HL-60 (cell line): ENCODE measurements around the gene DIP2A.

ENCODE experiments used
- CTCF ChIP-seq: IDR thresholded peaks from one replicate; pipeline ENCODE4 v1.5.1; 2011; ENCODE audit warnings: low read length, control low read depth, inconsistent platforms; ENCODE audit not compliant: insufficient read depth
- GABPA ChIP-seq: IDR thresholded peaks from 2 replicates; pipeline ENCODE4 v1.6.1; 2012; ENCODE audit warnings: low read depth
- TF ChIP-seq, protein P1 (sequence below): IDR thresholded peaks from 2 replicates; pipeline ENCODE4 v1.6.1; 2012; ENCODE audit warnings: low read depth; ENCODE audit not compliant: insufficient replicate concordance

DNA sequence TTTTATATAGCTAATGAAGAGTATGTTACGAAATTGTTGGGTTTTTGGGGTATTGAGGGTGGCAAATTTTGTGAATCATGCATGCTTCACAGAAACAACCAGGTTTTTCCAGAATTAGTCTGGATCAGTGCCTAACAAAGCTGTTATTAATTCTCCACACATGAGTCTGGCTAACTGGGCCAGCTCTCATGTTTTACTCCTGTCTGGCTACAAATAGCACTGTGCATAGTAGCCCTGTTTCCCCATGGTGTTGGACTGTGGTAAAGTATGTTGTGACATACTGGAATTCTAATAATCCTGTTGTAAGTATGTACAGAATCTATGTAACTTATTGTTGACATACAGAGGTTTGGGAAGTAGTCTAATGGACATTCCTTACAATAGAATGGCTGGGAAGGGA lies 110.4 kb downstream of the DIP2A start:
- TF ChIP-seq CTCF (no peak), GABPA (no peak)
- TF ChIP-seq, protein P1, sequence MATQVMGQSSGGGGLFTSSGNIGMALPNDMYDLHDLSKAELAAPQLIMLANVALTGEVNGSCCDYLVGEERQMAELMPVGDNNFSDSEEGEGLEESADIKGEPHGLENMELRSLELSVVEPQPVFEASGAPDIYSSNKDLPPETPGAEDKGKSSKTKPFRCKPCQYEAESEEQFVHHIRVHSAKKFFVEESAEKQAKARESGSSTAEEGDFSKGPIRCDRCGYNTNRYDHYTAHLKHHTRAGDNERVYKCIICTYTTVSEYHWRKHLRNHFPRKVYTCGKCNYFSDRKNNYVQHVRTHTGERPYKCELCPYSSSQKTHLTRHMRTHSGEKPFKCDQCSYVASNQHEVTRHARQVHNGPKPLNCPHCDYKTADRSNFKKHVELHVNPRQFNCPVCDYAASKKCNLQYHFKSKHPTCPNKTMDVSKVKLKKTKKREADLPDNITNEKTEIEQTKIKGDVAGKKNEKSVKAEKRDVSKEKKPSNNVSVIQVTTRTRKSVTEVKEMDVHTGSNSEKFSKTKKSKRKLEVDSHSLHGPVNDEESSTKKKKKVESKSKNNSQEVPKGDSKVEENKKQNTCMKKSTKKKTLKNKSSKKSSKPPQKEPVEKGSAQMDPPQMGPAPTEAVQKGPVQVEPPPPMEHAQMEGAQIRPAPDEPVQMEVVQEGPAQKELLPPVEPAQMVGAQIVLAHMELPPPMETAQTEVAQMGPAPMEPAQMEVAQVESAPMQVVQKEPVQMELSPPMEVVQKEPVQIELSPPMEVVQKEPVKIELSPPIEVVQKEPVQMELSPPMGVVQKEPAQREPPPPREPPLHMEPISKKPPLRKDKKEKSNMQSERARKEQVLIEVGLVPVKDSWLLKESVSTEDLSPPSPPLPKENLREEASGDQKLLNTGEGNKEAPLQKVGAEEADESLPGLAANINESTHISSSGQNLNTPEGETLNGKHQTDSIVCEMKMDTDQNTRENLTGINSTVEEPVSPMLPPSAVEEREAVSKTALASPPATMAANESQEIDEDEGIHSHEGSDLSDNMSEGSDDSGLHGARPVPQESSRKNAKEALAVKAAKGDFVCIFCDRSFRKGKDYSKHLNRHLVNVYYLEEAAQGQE: no peak
